Measurements from ENCODE around the gene GLDN.

DNA sequence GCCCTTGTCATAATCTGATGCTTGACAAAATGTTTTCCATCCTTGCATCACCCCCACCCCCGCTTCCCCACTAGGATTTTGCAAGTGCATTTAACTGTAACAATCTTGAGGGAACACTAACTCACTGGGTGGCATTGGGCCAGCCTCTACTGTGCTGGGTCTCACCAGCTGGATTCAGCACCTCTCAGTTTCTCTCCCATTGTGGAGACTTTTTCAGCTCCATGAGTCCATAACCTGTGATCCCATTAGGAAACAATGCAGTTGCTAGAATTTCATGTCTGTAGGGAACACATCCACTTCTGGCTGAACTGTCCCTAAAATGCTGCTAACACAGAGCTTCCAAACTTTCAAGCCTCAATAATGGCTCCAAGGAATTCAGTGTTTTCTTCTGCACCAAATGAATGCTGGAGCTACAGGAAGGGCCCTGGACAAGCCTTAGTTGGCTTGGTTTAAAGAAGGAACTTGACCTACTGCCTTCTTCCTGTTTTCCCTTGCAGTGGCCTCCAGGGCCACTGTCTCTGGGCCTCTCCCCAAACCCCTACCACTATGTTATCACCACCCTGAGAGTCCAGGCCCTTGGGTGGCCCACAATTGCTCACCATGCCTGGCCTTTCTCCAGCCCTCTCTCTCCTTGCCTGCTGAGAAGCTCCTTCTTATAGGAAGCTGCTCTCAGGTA lies 18.7 kb upstream of the GLDN start:
- no peak for TF ChIP-seq POLR2A (IDR thresholded peaks at IDR 0.05; ENCODE audit: low read depth)
- no peak for TF ChIP-seq POLR2AphosphoS5 (IDR thresholded peaks at IDR 0.05)
- TF ChIP-seq, protein P1, sequence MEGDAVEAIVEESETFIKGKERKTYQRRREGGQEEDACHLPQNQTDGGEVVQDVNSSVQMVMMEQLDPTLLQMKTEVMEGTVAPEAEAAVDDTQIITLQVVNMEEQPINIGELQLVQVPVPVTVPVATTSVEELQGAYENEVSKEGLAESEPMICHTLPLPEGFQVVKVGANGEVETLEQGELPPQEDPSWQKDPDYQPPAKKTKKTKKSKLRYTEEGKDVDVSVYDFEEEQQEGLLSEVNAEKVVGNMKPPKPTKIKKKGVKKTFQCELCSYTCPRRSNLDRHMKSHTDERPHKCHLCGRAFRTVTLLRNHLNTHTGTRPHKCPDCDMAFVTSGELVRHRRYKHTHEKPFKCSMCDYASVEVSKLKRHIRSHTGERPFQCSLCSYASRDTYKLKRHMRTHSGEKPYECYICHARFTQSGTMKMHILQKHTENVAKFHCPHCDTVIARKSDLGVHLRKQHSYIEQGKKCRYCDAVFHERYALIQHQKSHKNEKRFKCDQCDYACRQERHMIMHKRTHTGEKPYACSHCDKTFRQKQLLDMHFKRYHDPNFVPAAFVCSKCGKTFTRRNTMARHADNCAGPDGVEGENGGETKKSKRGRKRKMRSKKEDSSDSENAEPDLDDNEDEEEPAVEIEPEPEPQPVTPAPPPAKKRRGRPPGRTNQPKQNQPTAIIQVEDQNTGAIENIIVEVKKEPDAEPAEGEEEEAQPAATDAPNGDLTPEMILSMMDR (IDR thresholded peaks at IDR 0.05): no peak
